GM12891 (cell line): ENCODE data around the gene IFIT1. TPM values are rescaled to one million over a fixed set of nuclear protein-coding genes. Genes with fewer than 3 reads are reported as not detected.
"Not testable (repeated sequence)": the region's sequence is repeated elsewhere in the genome, so short reads cannot be mapped to it uniquely, and the experiment has no call there.

ENCODE experiments used
- DNase-seq: peaks from one replicate; pipeline ENCODE4 v3.0.0; 2011; ENCODE audit warnings: low spot score; ENCODE audit not compliant: insufficient read length
- FAIRE-seq: peaks from 2 replicates; lab custom pipeline; 2011; peaks lifted over from hg19 to GRCh38; lab: Jason Lieb, UNC
- PAX5 ChIP-seq: IDR thresholded peaks from 2 replicates; pipeline ENCODE4 v1.6.1; 2011; ENCODE audit warnings: low read length, moderate library complexity, mild to moderate bottlenecking; ENCODE audit not compliant: insufficient read depth, severe bottlenecking
- POLR2A ChIP-seq: IDR thresholded peaks from 2 replicates; pipeline ENCODE4 v1.6.1; 2011; ENCODE audit warnings: low read depth, low read length, control low read depth
- POLR2AphosphoS5 ChIP-seq: IDR thresholded peaks from 2 replicates; pipeline ENCODE4 v1.6.1; 2011; ENCODE audit warnings: low read depth, low read length, control low read depth
- POU2F2 ChIP-seq: IDR thresholded peaks from 2 replicates; pipeline ENCODE4 v1.6.1; 2011; ENCODE audit warnings: low read depth, mild to moderate bottlenecking, control low read depth, low read length, moderate library complexity
- SPI1 ChIP-seq: IDR thresholded peaks from 2 replicates; pipeline ENCODE4 v1.6.1; 2011; ENCODE audit warnings: low read depth, low read length, control low read depth
- TAF1 ChIP-seq: IDR thresholded peaks from 2 replicates; pipeline ENCODE4 v1.6.1; 2011; ENCODE audit warnings: low read depth, low read length, control low read depth
- polyA plus RNA-seq: library from polyadenylated mRNA; unstranded; fragments of >200 nt; gene quantifications from one replicate; pipeline ENCODE4 v1.2.1, GENCODE V29; 2012; ENCODE audit warnings: low read depth, missing spikeins, inconsistent platforms; ENCODE audit not compliant: missing spikeins

IFIT1 gene
- polyA plus RNA-seq, result 15.8 TPM

GRCh38 chr10:89391907-89392756 is at the start of gene IFIT1:
Gene IFIT1 (plus strand): TSS chr10:89392623. CDS start chr10:89392713, 90 bp downstream.
- peak; percentile 92 for FAIRE-seq

GRCh38 chr10:89343089-89343767 is 49.2 kb upstream of the IFIT1 start:
- TF ChIP-seq POLR2A, result no peak
- TF ChIP-seq PAX5, result no peak
- no peak for TF ChIP-seq POU2F2
- TF ChIP-seq SPI1, result no peak
- TF ChIP-seq TAF1, result no peak
- no peak for TF ChIP-seq POLR2AphosphoS5
- no peak for DNase-seq
- FAIRE-seq, result no peak

More at GRCh38 chr10:89391907-89392756, at the start of gene IFIT1:
- TF ChIP-seq POLR2A, result peak; percentile 70; the same call in 1 of the 2 replicates
- TF ChIP-seq POLR2AphosphoS5, result no peak
- no peak for DNase-seq

- no peak for TF ChIP-seq PAX5
- TF ChIP-seq POU2F2, result no peak
- no peak for TF ChIP-seq POLR2AphosphoS5
- TF ChIP-seq TAF1, result no peak
- TF ChIP-seq POLR2A, result no peak
- TF ChIP-seq SPI1, result no peak
- no peak for FAIRE-seq
These were observed 48.3 kb upstream of the IFIT1 start for GRCh38 chr10:89344156-89344555.

GRCh38 chr10:89345367-89346000 is 46.9 kb upstream of the IFIT1 start:
- TF ChIP-seq PAX5, result no peak
- TF ChIP-seq TAF1, result no peak
- no peak for TF ChIP-seq POLR2AphosphoS5
- no peak for TF ChIP-seq POLR2A
- no peak for TF ChIP-seq POU2F2
- no peak for TF ChIP-seq SPI1

More at GRCh38 chr10:89344156-89344555, 48.3 kb upstream of the IFIT1 start:
- no peak for DNase-seq

GRCh38 chr10:89346405-89347254 is 45.8 kb upstream of the IFIT1 start:
- FAIRE-seq (no peak), DNase-seq (no peak)
- TF ChIP-seq PAX5, result no peak
- no peak for TF ChIP-seq POLR2A
- TF ChIP-seq SPI1, result no peak
- TF ChIP-seq TAF1, result no peak
- TF ChIP-seq POU2F2, result no peak
- TF ChIP-seq POLR2AphosphoS5, result no peak

More at GRCh38 chr10:89345367-89346000, 46.9 kb upstream of the IFIT1 start:
- DNase-seq (no peak), FAIRE-seq (no peak)

- DNase-seq (no peak), FAIRE-seq (peak; percentile 75)
- no peak for TF ChIP-seq POLR2AphosphoS5
- 0 out of 2 replicates have a peak, but pooled peaks have one; percentile 16 for TF ChIP-seq SPI1
These were observed 44.5 kb upstream of the IFIT1 start for GRCh38 chr10:89347701-89348457.

GRCh38 chr10:89348481-89348880 is 43.9 kb upstream of the IFIT1 start:
- no peak for TF ChIP-seq TAF1
- no peak for TF ChIP-seq PAX5
- TF ChIP-seq POLR2AphosphoS5, result no peak
- no peak for TF ChIP-seq POLR2A
- no peak for TF ChIP-seq POU2F2
- no peak for TF ChIP-seq SPI1
- DNase-seq (no peak), FAIRE-seq (no peak)

- TF ChIP-seq SPI1 (no peak), POLR2AphosphoS5 (no peak), PAX5 (no peak), POU2F2 (no peak), TAF1 (no peak)
- DNase-seq, result no peak
- no peak for FAIRE-seq
These were observed 43.4 kb upstream of the IFIT1 start for GRCh38 chr10:89348975-89349374.

GRCh38 chr10:89350631-89351315 is 41.6 kb upstream of the IFIT1 start:
- not testable (repeated sequence) for DNase-seq
- FAIRE-seq, result peak; percentile 45
